SH-SY5Y (cell line): Measurements from ENCODE around the gene GPR152.

Source experiments
- GATA2 ChIP-seq: IDR thresholded peaks from 2 replicates; pipeline ENCODE4 v1.6.1; 2011; ENCODE audit warnings: mild to moderate bottlenecking, low read depth, low read length
- GATA3 ChIP-seq: IDR thresholded peaks from 2 replicates; pipeline ENCODE4 v1.6.1; 2011; ENCODE audit warnings: low read depth, mild to moderate bottlenecking, low read length, moderate library complexity

DNA sequence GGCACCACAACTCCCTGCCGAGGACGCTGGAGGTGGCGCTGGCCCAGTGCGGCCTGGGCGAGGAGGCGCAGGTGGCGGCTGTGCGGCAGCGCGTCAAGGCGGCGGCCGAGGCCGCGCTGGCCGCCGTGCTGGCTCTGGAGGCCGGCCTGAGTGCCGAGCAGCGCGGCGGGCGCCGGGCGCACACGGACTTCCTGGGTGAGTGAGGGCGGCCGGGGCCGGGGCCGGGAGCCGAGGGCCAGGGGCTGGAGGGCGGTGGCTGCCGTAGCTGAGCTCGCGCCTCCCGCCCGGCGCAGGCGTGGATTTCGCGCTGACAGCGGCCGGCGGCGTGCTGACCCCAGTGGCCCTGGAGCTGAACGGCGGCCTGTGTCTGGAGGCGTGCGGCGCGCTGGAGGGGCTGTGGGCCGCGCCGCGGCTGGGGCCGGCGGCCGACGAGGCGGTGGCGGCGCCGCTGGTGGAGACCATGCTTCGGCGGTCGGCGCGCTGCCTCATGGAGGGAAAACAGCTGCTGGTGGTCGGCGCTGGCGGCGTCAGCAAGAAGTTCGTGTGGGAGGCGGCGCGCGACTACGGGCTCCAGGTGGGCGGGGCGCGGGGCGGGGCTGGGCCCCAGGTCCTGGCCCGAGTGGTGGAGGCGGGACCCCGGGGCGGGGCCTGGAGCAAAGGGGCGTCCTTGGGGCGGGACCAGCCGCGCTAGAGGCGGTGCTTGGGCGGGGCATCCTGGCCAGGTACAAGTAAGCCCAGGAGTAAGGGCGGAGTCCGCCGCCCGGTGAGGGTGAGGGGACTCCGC is 31.7 kb downstream of the GPR152 start:
- TF ChIP-seq GATA2 = no peak
- no peak for TF ChIP-seq GATA3
